ENCODE data around the gene FOXK1.

FOXK1 gene

DNA sequence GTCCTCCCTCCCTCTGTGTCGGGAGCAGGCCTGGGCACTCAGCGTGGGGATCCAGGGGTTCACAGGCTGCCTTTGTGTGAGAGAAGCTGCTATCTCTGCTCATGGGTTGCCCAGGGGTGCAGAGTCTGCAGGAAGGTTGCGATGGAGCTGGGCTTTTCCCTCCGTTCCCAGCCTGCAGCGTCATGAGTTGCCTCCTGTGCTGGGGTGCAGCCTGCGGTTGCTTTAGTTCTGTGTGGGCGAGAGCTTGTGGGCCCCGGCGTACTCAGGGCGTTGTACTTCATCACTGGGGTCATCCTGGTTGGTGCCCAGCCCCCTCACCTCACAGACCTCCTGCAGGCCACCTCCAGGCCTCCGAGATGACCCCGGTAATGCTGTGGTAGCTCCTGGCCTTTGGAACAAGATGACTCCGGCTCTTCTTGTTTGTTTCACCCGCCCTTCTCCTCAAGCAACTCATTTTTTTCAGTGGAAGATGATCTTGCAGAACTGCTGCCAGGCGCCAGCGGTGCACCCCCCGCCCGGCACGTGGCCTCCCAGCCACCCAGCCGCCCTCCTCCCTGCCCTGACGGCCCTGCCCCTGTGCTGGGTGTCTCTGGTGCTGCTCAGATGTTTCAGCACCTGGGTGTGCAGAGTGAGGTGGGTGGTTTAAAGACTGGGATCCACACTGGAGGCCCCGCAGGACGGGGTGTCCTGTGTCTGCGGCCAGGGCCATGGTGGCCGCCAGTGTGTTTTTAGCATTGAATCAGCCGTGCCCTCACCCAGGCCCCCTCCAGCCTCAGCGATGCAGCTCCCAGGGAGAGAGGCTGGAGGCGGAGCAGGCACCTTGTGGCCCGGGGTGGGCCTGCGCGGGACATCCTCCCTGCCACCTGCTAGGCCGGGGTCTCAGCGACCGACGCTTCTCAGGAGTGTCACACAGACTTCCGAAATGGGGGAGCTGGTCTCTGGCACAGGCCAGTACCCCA lies 100.5 kb downstream of the FOXK1 start:
- Histone ChIP-seq H3K4me1 (ENCODE audit: control insufficient read depth, insufficient read depth, low read length, poor library complexity, severe bottlenecking) (no peaks in the 10 kb centered on the region), H3K27ac (ENCODE audit: insufficient read depth, low read length, poor library complexity, severe bottlenecking) (no peak overlapping the region), H3K36me3 (ENCODE audit: control insufficient read depth, insufficient read depth, low read length) (peaks cover 75% of the 10 kb centered on the region), H3K27me3 (replicated peaks; ENCODE audit: control insufficient read depth, insufficient read depth, low read length, poor library complexity, severe bottlenecking) (no peaks in the 10 kb centered on the region), H3K9me3 (ENCODE audit: control insufficient read depth, low read length) (no peaks in the 10 kb centered on the region), H3K4me3 (ENCODE audit: insufficient read depth, low read depth, low read length, poor library complexity, severe bottlenecking) (no peak overlapping the region)
- no peak for DNase-seq

DNA sequence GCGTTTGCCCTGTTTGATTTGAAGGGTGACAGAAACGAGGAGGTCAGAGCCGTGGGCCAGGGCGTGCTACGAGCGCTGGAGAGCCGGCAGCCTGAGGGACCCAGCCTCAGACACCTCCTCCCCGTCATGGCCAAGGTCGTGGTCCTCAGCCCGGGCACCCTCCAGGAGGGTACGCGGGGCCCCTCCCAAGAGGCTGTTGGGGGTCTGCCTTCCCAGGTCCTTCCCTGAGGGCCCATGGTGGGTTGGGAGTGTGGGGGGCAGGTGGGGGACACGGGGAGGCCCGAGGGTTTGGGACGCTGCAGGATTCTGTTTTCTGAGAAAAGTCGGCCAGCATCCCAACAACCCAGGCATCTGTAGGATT lies 101.2 kb downstream of the FOXK1 start:
- DNase-seq = no peak
- no peaks in the 10 kb centered on the region for H3K27me3 ChIP-seq (replicated peaks; ENCODE audit: control insufficient read depth, insufficient read depth, low read length, poor library complexity, severe bottlenecking)
- H3K36me3 ChIP-seq (ENCODE audit: control insufficient read depth, insufficient read depth, low read length) = peaks cover 76% of the 10 kb centered on the region
- H3K27ac ChIP-seq (ENCODE audit: insufficient read depth, low read length, poor library complexity, severe bottlenecking) = no peak overlapping the region
- H3K4me3 ChIP-seq (ENCODE audit: insufficient read depth, low read depth, low read length, poor library complexity, severe bottlenecking) = no peak overlapping the region
- no peaks in the 10 kb centered on the region for H3K9me3 ChIP-seq (ENCODE audit: control insufficient read depth, low read length)
- no peaks in the 10 kb centered on the region for H3K4me1 ChIP-seq (ENCODE audit: control insufficient read depth, insufficient read depth, low read length, poor library complexity, severe bottlenecking)

GRCh38 chr7:4783762-4784351 lies 101.8 kb downstream of the FOXK1 start:
- DNase-seq = no peak
- Histone ChIP-seq H3K4me3 (ENCODE audit: insufficient read depth, low read depth, low read length, poor library complexity, severe bottlenecking) (no peak overlapping the region), H3K27me3 (replicated peaks; ENCODE audit: control insufficient read depth, insufficient read depth, low read length, poor library complexity, severe bottlenecking) (no peaks in the 10 kb centered on the region), H3K27ac (ENCODE audit: insufficient read depth, low read length, poor library complexity, severe bottlenecking) (no peak overlapping the region), H3K9me3 (ENCODE audit: control insufficient read depth, low read length) (no peaks in the 10 kb centered on the region), H3K4me1 (ENCODE audit: control insufficient read depth, insufficient read depth, low read length, poor library complexity, severe bottlenecking) (no peaks in the 10 kb centered on the region), H3K36me3 (ENCODE audit: control insufficient read depth, insufficient read depth, low read length) (peaks cover 82% of the 10 kb centered on the region)

- H3K4me1 ChIP-seq (ENCODE audit: control insufficient read depth, insufficient read depth, low read length, poor library complexity, severe bottlenecking) = no peaks in the 10 kb centered on the region
- DNase-seq = no peak
- H3K36me3 ChIP-seq (ENCODE audit: control insufficient read depth, insufficient read depth, low read length) = peaks cover 90% of the 10 kb centered on the region
- H3K9me3 ChIP-seq (ENCODE audit: control insufficient read depth, low read length) = no peaks in the 10 kb centered on the region
- no peak overlapping the region for H3K4me3 ChIP-seq (ENCODE audit: insufficient read depth, low read depth, low read length, poor library complexity, severe bottlenecking)
- no peaks in the 10 kb centered on the region for H3K27me3 ChIP-seq (replicated peaks; ENCODE audit: control insufficient read depth, insufficient read depth, low read length, poor library complexity, severe bottlenecking)
- H3K27ac ChIP-seq (ENCODE audit: insufficient read depth, low read length, poor library complexity, severe bottlenecking) = no peak overlapping the region
Observed at GRCh38 chr7:4784799-4785198, 102.7 kb downstream of the FOXK1 start.

GRCh38 chr7:4785371-4785770 lies 103.3 kb downstream of the FOXK1 start:
- Histone ChIP-seq H3K27me3 (replicated peaks; ENCODE audit: control insufficient read depth, insufficient read depth, low read length, poor library complexity, severe bottlenecking) (no peaks in the 10 kb centered on the region), H3K4me1 (ENCODE audit: control insufficient read depth, insufficient read depth, low read length, poor library complexity, severe bottlenecking) (no peaks in the 10 kb centered on the region), H3K9me3 (ENCODE audit: control insufficient read depth, low read length) (no peaks in the 10 kb centered on the region), H3K27ac (ENCODE audit: insufficient read depth, low read length, poor library complexity, severe bottlenecking) (no peak overlapping the region), H3K36me3 (ENCODE audit: control insufficient read depth, insufficient read depth, low read length) (peaks cover 96% of the 10 kb centered on the region), H3K4me3 (ENCODE audit: insufficient read depth, low read depth, low read length, poor library complexity, severe bottlenecking) (no peak overlapping the region)
- no peak for DNase-seq

GRCh38 chr7:4786015-4786414 lies 103.9 kb downstream of the FOXK1 start:
- H3K4me3 ChIP-seq (ENCODE audit: insufficient read depth, low read depth, low read length, poor library complexity, severe bottlenecking) = no peak overlapping the region
- H3K27me3 ChIP-seq (replicated peaks; ENCODE audit: control insufficient read depth, insufficient read depth, low read length, poor library complexity, severe bottlenecking) = no peaks in the 10 kb centered on the region
- no peaks in the 10 kb centered on the region for H3K9me3 ChIP-seq (ENCODE audit: control insufficient read depth, low read length)
- H3K36me3 ChIP-seq (ENCODE audit: control insufficient read depth, insufficient read depth, low read length) = peaks cover 98% of the 10 kb centered on the region
- H3K27ac ChIP-seq (ENCODE audit: insufficient read depth, low read length, poor library complexity, severe bottlenecking) = no peak overlapping the region
- no peaks in the 10 kb centered on the region for H3K4me1 ChIP-seq (ENCODE audit: control insufficient read depth, insufficient read depth, low read length, poor library complexity, severe bottlenecking)
- no peak for DNase-seq

GRCh38 chr7:4787541-4787940 lies 105.4 kb downstream of the FOXK1 start:
- Histone ChIP-seq H3K27me3 (replicated peaks; ENCODE audit: control insufficient read depth, insufficient read depth, low read length, poor library complexity, severe bottlenecking) (no peaks in the 10 kb centered on the region), H3K27ac (ENCODE audit: insufficient read depth, low read length, poor library complexity, severe bottlenecking) (no peak overlapping the region), H3K4me1 (ENCODE audit: control insufficient read depth, insufficient read depth, low read length, poor library complexity, severe bottlenecking) (peaks cover 5% of the 10 kb centered on the region), H3K4me3 (ENCODE audit: insufficient read depth, low read depth, low read length, poor library complexity, severe bottlenecking) (no peak overlapping the region), H3K9me3 (ENCODE audit: control insufficient read depth, low read length) (no peaks in the 10 kb centered on the region), H3K36me3 (ENCODE audit: control insufficient read depth, insufficient read depth, low read length) (peaks cover 89% of the 10 kb centered on the region)
- DNase-seq = no peak

DNA sequence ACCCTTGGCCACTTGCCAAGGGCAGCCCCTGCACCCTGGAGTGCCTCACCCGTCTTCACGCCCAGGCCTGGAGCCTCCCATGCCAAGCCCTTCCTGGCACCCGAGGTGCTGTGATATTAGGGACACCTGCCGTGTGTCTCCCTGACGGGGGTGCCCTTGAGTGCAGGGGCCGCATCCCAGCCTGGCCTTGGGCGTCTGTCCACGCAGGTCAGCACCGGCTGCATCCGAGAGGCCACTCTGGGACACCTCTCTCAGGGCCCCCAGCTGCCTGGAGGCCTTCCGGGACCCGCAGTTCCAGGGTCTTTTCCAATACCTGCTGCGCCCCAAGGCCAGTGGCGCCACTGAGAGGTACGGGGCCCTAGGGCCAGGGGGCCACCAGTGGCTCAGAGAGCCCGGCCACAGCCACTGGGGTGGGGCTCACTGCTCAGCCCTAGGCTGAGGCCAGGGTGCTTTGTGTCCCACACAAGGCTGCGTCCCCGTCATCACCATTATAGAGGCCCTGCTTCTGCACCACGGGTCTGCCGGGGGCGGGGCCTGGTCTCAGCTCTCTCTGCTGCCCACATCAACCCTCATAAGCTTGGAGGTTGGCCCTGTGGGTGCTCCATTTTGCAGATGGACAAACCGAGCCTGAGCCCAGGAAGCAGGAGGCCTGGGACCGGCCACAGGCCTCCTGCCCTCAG lies 106.0 kb downstream of the FOXK1 start:
- H3K4me1 ChIP-seq (ENCODE audit: control insufficient read depth, insufficient read depth, low read length, poor library complexity, severe bottlenecking) = peaks cover 9% of the 10 kb centered on the region
- DNase-seq = no peak
- no peaks in the 10 kb centered on the region for H3K9me3 ChIP-seq (ENCODE audit: control insufficient read depth, low read length)
- no peak overlapping the region for H3K27ac ChIP-seq (ENCODE audit: insufficient read depth, low read length, poor library complexity, severe bottlenecking)
- no peak overlapping the region for H3K4me3 ChIP-seq (ENCODE audit: insufficient read depth, low read depth, low read length, poor library complexity, severe bottlenecking)
- H3K36me3 ChIP-seq (ENCODE audit: control insufficient read depth, insufficient read depth, low read length) = peaks cover 84% of the 10 kb centered on the region
- H3K27me3 ChIP-seq (replicated peaks; ENCODE audit: control insufficient read depth, insufficient read depth, low read length, poor library complexity, severe bottlenecking) = no peaks in the 10 kb centered on the region

DNA sequence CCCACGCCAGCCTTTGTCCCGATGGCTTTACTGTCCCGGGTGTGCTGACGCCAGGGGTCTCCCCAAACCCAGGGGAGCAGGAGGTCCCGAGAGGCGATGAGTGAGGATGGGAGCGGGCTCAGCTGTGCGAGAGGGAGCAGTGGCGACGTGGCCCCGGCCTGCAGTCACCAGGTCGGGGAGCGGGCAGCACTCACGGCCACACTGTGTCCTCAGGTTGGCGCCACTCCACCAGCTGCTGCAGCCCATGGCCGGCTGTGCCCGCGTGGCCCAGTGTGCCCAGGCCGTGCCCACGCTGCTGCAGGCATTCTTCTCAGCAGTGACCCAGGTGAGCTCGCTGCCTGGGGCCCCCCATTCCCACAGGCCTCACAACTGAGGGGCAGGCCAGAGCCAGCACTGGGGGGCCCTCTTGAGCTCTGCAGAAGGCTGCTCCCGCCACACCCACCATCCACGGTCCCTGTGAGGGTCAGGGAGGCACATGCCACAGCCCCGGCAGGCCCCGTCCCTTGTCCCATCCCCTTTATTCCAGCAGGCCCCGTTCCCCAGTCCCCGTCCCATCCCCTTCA lies 106.6 kb downstream of the FOXK1 start:
- H3K4me3 ChIP-seq (ENCODE audit: insufficient read depth, low read depth, low read length, poor library complexity, severe bottlenecking) = no peak overlapping the region

More for the DNA sequence above, 106.6 kb downstream of the FOXK1 start:
- Histone ChIP-seq H3K36me3 (ENCODE audit: control insufficient read depth, insufficient read depth, low read length) (peaks cover 78% of the 10 kb centered on the region), H3K27me3 (replicated peaks; ENCODE audit: control insufficient read depth, insufficient read depth, low read length, poor library complexity, severe bottlenecking) (no peaks in the 10 kb centered on the region), H3K9me3 (ENCODE audit: control insufficient read depth, low read length) (no peaks in the 10 kb centered on the region), H3K4me1 (ENCODE audit: control insufficient read depth, insufficient read depth, low read length, poor library complexity, severe bottlenecking) (peaks cover 9% of the 10 kb centered on the region), H3K27ac (ENCODE audit: insufficient read depth, low read length, poor library complexity, severe bottlenecking) (no peak overlapping the region)
- no peak for DNase-seq
